Hepatocyte (in vitro differentiated cells): ENCODE measurements around the gene BCAS3.

Source experiments
- EZH2 ChIP-seq: fragments of 200-600 bp; sonication (generic); IDR thresholded peaks from 2 replicates; pipeline ENCODE4 v1.6.1; 2016; ENCODE audit warnings: antibody characterized with exemption, mild to moderate bottlenecking, borderline replicate concordance
- EZH2phosphoT487 ChIP-seq: fragments of 200-600 bp; sonication (generic); IDR thresholded peaks from one replicate; pipeline ENCODE4 v1.6.1; 2018; ENCODE audit warnings: antibody characterized with exemption, mild to moderate bottlenecking, low read depth, moderate library complexity; ENCODE audit not compliant: unreplicated experiment, severe bottlenecking
- TF ChIP-seq, protein P1 (sequence below): fragments of 200-600 bp; sonication (generic); IDR thresholded peaks from 2 replicates; pipeline ENCODE4 v1.5.1; 2016; ENCODE audit warnings: antibody characterized with exemption, mild to moderate bottlenecking; ENCODE audit not compliant: poor library complexity

- TF ChIP-seq, protein P1, sequence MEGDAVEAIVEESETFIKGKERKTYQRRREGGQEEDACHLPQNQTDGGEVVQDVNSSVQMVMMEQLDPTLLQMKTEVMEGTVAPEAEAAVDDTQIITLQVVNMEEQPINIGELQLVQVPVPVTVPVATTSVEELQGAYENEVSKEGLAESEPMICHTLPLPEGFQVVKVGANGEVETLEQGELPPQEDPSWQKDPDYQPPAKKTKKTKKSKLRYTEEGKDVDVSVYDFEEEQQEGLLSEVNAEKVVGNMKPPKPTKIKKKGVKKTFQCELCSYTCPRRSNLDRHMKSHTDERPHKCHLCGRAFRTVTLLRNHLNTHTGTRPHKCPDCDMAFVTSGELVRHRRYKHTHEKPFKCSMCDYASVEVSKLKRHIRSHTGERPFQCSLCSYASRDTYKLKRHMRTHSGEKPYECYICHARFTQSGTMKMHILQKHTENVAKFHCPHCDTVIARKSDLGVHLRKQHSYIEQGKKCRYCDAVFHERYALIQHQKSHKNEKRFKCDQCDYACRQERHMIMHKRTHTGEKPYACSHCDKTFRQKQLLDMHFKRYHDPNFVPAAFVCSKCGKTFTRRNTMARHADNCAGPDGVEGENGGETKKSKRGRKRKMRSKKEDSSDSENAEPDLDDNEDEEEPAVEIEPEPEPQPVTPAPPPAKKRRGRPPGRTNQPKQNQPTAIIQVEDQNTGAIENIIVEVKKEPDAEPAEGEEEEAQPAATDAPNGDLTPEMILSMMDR, result no peak
- TF ChIP-seq EZH2, result no peak
- no peak for TF ChIP-seq EZH2phosphoT487
These were observed 533.6 kb downstream of the BCAS3 start for GRCh38 chr17:61211236-61211635.
